AG09319 (cell line): ENCODE measurements around the gene FRA10AC1.

Experiments
- DNase-seq: peaks from one replicate; pipeline ENCODE4 v3.0.0-alpha.2; 2010; ENCODE audit warnings: low read depth; ENCODE audit errors: extremely low read depth
- TF ChIP-seq, protein P1 (sequence below): IDR thresholded peaks from 2 replicates; pipeline ENCODE4 v1.5.1; 2011; ENCODE audit warnings: low read depth, mild to moderate bottlenecking, inconsistent platforms, low read length, moderate library complexity

Gene FRA10AC1

DNA sequence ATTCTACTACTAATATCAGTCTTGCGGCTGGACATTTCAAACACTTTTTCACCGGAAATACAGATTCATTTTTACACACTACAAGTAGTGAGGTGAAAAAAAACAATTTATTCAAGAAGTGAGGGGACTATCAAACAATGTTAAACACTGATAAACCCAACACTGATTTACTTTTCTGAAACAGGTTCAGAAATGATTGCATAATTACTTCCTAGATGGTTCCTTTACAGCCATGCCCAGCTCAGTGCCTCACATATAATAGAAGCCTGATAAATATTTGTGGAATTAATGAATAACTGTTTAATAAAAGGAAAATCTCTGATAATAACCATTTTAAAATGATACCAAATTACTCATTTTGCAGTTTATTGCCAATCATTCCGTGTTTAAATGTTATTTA, 34.6 kb downstream of the FRA10AC1 start:
- TF ChIP-seq, protein P1, sequence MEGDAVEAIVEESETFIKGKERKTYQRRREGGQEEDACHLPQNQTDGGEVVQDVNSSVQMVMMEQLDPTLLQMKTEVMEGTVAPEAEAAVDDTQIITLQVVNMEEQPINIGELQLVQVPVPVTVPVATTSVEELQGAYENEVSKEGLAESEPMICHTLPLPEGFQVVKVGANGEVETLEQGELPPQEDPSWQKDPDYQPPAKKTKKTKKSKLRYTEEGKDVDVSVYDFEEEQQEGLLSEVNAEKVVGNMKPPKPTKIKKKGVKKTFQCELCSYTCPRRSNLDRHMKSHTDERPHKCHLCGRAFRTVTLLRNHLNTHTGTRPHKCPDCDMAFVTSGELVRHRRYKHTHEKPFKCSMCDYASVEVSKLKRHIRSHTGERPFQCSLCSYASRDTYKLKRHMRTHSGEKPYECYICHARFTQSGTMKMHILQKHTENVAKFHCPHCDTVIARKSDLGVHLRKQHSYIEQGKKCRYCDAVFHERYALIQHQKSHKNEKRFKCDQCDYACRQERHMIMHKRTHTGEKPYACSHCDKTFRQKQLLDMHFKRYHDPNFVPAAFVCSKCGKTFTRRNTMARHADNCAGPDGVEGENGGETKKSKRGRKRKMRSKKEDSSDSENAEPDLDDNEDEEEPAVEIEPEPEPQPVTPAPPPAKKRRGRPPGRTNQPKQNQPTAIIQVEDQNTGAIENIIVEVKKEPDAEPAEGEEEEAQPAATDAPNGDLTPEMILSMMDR: no peak
- no peak for DNase-seq

DNA sequence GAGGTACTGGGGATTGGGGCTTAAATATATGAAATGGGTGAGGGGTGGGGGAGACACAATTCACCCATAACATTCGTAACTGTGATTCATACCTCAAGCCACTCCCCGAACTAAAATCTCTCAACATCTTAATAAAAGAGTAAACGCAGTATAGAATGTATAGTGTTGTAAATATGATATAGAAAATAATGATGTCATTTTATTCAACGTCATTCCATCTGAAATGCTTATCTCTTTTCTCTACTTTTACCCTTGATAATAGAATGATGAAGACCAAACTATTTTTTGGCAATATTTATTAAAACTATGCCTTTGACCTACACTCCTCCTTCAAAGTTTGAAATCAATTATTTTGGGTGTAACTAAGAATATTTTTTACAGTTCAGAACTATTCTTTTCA, 36.4 kb downstream of the FRA10AC1 start:
- no peak for DNase-seq
- TF ChIP-seq, protein P1: no peak

DNA sequence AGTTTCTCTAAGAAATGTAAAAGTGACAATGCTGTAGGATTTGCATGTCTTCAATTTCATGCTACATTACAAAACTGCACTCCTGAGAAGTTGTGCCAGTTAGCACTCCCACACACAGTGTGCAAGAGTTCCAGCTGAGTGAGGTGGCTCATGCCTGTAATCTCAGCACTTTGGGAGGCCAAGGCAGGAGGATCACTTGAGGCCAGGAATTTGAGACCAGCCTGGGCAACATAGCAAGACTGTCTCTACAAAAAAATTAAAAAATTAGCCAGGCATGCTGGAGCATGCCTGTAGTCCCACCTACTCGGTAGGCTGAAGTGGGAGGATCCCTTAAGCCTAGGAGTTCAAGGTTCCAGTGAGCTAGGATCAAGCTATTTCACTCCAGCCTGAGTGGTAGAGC, 44.6 kb downstream of the FRA10AC1 start:
- DNase-seq: no peak

DNA sequence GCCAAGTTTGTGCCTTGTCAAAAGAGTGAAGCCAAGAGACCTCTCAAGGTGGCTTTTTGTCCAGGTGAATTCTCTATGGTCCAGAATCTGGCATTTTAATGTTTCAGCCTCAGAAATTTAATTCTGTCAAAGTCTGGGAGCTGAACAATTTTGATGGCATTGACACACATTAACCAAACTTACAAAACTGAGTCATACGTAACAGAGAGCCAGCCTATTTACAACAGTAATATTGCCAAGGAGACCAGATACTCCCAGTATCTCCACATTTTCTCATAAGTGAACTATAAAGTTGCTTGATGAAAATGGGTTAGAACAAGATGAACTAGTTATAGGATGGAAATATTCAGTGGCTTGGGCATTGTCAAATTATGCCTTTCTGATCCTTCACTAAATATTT, 46.2 kb downstream of the FRA10AC1 start:
- TF ChIP-seq, protein P1: no peak
- no peak for DNase-seq

More for the DNA sequence above, 44.6 kb downstream of the FRA10AC1 start:
- TF ChIP-seq, protein P1: no peak

DNA sequence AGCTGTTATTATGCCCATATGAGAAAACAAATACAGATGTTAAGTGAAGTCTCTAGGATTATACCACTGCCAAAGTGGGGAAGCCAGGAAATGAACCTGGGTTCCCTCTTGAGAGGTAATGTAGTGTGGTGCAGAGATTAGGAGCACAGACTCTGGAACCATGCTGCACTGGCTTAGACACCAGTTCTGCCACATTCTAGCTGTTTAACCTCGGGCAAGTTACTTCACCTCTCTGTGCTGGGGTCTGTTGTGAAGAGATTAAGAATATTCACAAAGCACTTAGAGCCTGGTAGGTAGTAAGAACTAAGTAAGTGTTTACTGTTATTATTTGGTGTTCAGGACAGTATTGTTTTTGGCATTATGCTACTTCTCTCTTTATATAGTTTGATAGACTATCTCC, 48.2 kb downstream of the FRA10AC1 start:
- TF ChIP-seq, protein P1: no peak
- no peak for DNase-seq

DNA sequence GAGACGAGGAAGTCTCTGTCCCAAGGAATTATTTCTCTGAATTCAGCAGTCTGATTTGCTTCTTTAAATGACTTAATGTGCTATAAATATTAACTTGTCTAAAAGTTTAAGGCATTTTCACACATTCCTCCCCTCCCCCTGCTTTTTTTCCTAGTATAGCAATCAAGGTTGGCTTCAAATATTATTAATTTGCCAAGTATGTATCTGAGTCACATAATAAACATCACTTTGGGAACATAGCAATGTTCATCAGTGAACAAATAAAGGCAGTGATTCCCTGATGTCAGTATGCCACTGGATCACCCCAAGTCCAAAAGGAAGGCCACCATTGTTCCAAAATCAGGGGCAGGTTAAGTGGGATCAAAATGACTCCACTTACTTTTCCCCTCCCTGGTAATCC, 49.5 kb downstream of the FRA10AC1 start:
- DNase-seq: no peak
- TF ChIP-seq, protein P1: no peak

DNA sequence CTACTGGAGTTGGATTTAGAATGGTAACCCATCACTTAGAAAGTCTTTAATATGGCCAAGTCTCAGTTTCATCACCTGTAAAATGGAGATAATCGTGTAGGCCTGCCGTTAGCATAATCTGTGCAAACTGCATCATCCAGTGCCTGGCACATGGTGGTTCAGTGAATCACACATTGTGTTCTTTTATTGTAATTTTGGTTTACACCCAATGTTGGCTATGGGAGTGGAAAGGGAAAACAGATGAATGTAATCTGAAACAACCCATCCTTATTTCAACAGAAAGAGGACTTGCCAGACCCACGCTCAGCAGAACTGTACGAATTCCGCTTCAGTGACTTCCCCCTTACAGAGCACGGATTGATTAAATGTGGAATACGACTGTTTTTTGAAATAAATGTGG, 62.6 kb downstream of the FRA10AC1 start:
- no peak for DNase-seq
- TF ChIP-seq, protein P1: no peak
